Erythroblast (primary cell): ENCODE data around the gene ZBP1.

ENCODE experiments used
- DNase-seq, 2 experiments: peaks; one replicate each; lab custom pipeline; 2025; lab: John Stamatoyannopoulos, UW
- GATA1 ChIP-seq: IDR thresholded peaks from 2 replicates; pipeline ENCODE4 v1.6.1; 2011; ENCODE audit warnings: low read depth, mild to moderate bottlenecking, control low read depth, low read length, moderate library complexity
- POLR2A ChIP-seq: IDR thresholded peaks from 2 replicates; pipeline ENCODE4 v1.6.1; 2011; ENCODE audit warnings: mild to moderate bottlenecking, low read length

The ZBP1 gene

GRCh38 chr20:57661746-57662455, 41.7 kb upstream of the ZBP1 start:
- DNase-seq = no peak
- TF ChIP-seq GATA1 (no peak), POLR2A (no peak)

- DNase-seq = no peak
Observed at GRCh38 chr20:57660922-57661745, 40.9 kb upstream of the ZBP1 start.

GRCh38 chr20:57660181-57660921, 40.1 kb upstream of the ZBP1 start:
- TF ChIP-seq GATA1 (no peak), POLR2A (no peak)
- DNase-seq = no peak

More at GRCh38 chr20:57660922-57661745, 40.9 kb upstream of the ZBP1 start:
- TF ChIP-seq POLR2A = no peak
- TF ChIP-seq GATA1 = no peak

GRCh38 chr20:57659517-57660180, 39.4 kb upstream of the ZBP1 start:
- DNase-seq = no peak
- TF ChIP-seq GATA1 = no peak
- no peak for TF ChIP-seq POLR2A

GRCh38 chr20:57658833-57659516, 38.7 kb upstream of the ZBP1 start:
- no peak for TF ChIP-seq POLR2A
- TF ChIP-seq GATA1 = no peak
- no peak for DNase-seq

- TF ChIP-seq POLR2A (no peak), GATA1 (no peak)
- no peak for DNase-seq
Observed at GRCh38 chr20:57658447-57658832, 38.2 kb upstream of the ZBP1 start.

GRCh38 chr20:57657535-57658446, 37.6 kb upstream of the ZBP1 start:
- no peak for TF ChIP-seq GATA1
- no peak for TF ChIP-seq POLR2A
- DNase-seq = no peak

- TF ChIP-seq GATA1 (no peak), POLR2A (no peak)
- DNase-seq = no peak
Observed at GRCh38 chr20:57656821-57657534, 36.8 kb upstream of the ZBP1 start.

- TF ChIP-seq GATA1 = no peak
- no peak for TF ChIP-seq POLR2A
- DNase-seq = no peak
Observed at GRCh38 chr20:57656252-57656820, 36.1 kb upstream of the ZBP1 start.

GRCh38 chr20:57655809-57656155, 35.6 kb upstream of the ZBP1 start:
- no peak for TF ChIP-seq GATA1
- no peak for TF ChIP-seq POLR2A
- no peak for DNase-seq

- DNase-seq = no peak
- TF ChIP-seq POLR2A = no peak
- TF ChIP-seq GATA1 = no peak
Observed at GRCh38 chr20:57654998-57655808, 35.0 kb upstream of the ZBP1 start.
